ENCODE results near the gene MDFIC. TPM values are rescaled to one million over a fixed set of nuclear protein-coding genes. Genes with fewer than 3 reads are reported as not detected.

Gene MDFIC
- total and polyA plus RNA-seq, 12 donors, result 11.4 to 172 (median 53.4) TPM

- no peaks in the 10 kb centered on the region for H3K36me3 ChIP-seq (replicated peaks in 1 of 2)
- no peak overlapping the region for H3K27ac ChIP-seq
- no peak for TF ChIP-seq CTCF (IDR thresholded peaks at IDR 0.05)
- TF ChIP-seq POLR2A (IDR thresholded peaks at IDR 0.05), result no peak
- no peak overlapping the region for H3K4me3 ChIP-seq
- no peaks in the 10 kb centered on the region for H3K9me3 ChIP-seq (replicated peaks in 1 of 3)
- DNase-seq, result no peak
- intact Hi-C loops (cut with DNase I), result no loop called here
- no peaks in the 10 kb centered on the region for H3K27me3 ChIP-seq
- no peaks in the 10 kb centered on the region for H3K4me1 ChIP-seq (replicated peaks in 1 of 2)
- WGBS, 4 donors, result 91 to 98% (median 95%) methylated on average over 1 of the region's 1 CpG
Measured at GRCh38 chr7:115068220-115068619, 146.3 kb downstream of the MDFIC start.
